WTC11 (cell line): ENCODE results near the gene CACNA1C. TPM values are rescaled to one million over a fixed set of nuclear protein-coding genes. Genes with fewer than 3 reads are reported as not detected.

Source experiments
- ATAC-seq: fragments of 200-7000 bp; cut with Tn5 transposase; 2 replicates; pipeline ENCODE4 v1.10.0; 2021; ENCODE audit warnings: mild to moderate bottlenecking, moderate library complexity
- CTCF ChIA-PET: fragments of 300-600 bp; sonication (Branson Sonifier 250); formaldehyde crosslinking; loops from one replicate; lab custom pipeline; 2021; ENCODE audit warnings: antibody characterized with exemption; lab: Charles Lee
- POLR2A ChIA-PET: fragments of 350-600 bp; sonication (Branson Sonifier 250); formaldehyde crosslinking; loops from one replicate; lab custom pipeline; 2021; ENCODE audit warnings: antibody characterized with exemption; lab: Charles Lee
- DNase-seq: peaks from one replicate; pipeline ENCODE4 v3.0.0; 2021; ENCODE audit warnings: low spot score
- H3K27ac Mint-ChIP-seq: 2 replicates; pipeline ENCODE4 v1.8.0; 2021; ENCODE audit warnings: mixed read lengths
- H3K27me3 Mint-ChIP-seq: 2 replicates; pipeline ENCODE4 v1.8.0; 2021; ENCODE audit warnings: low read depth, mild to moderate bottlenecking, moderate library complexity, mixed read lengths
- H3K36me3 Mint-ChIP-seq: 2 replicates; pipeline ENCODE4 v1.8.0; 2021; ENCODE audit warnings: mixed read lengths
- H3K4me1 Mint-ChIP-seq: 2 replicates; pipeline ENCODE4 v1.8.0; 2022; ENCODE audit warnings: mixed read lengths
- H3K4me3 Mint-ChIP-seq: 2 replicates; pipeline ENCODE4 v1.8.0; 2021; ENCODE audit warnings: mild to moderate bottlenecking, moderate library complexity, mixed read lengths
- H3K9me3 Mint-ChIP-seq: 2 replicates; pipeline ENCODE4 v1.8.0; 2021; ENCODE audit warnings: mixed read lengths
- AFF4 ChIP-seq: sonication (generic); formaldehyde crosslinking; IDR thresholded peaks from 2 replicates; pipeline ENCODE4 v1.8.1; 2023; ENCODE audit warnings: mild to moderate bottlenecking, missing genetic modification reagents, borderline replicate concordance
- EMX1 ChIP-seq: fragments of 250-450 bp; sonication (Bioruptor Pico); IDR thresholded peaks from 2 replicates; pipeline ENCODE4 v1.8.0; 2021; ENCODE audit warnings: mild to moderate bottlenecking
- HMGA2 ChIP-seq: fragments of 250-450 bp; sonication (Bioruptor Pico); IDR thresholded peaks from 2 replicates; pipeline ENCODE4 v1.4.0; 2021; ENCODE audit warnings: mild to moderate bottlenecking, moderate library complexity
- HMGXB4 ChIP-seq: sonication (generic); formaldehyde crosslinking; IDR thresholded peaks from 2 replicates; pipeline ENCODE4 v1.8.1; 2023; ENCODE audit warnings: mild to moderate bottlenecking, moderate library complexity, missing genetic modification reagents
- IRF1 ChIP-seq: sonication (generic); formaldehyde crosslinking; IDR thresholded peaks from 2 replicates; pipeline ENCODE4 v1.8.0; 2023; ENCODE audit warnings: missing genetic modification reagents
- KAT7 ChIP-seq: sonication (generic); formaldehyde crosslinking; IDR thresholded peaks from 2 replicates; pipeline ENCODE4 v1.8.1; 2023; ENCODE audit warnings: missing genetic modification reagents, mild to moderate bottlenecking, borderline replicate concordance
- NFYB ChIP-seq: sonication (generic); formaldehyde crosslinking; conservative IDR thresholded peaks from 2 replicates; pipeline ENCODE4 v1.8.0; 2022; ENCODE audit warnings: low read depth, missing genetic modification reagents
- ZBTB21 ChIP-seq: sonication (generic); formaldehyde crosslinking; IDR thresholded peaks from 2 replicates; pipeline ENCODE4 v1.8.1; 2023; ENCODE audit warnings: mild to moderate bottlenecking, missing genetic modification reagents, borderline replicate concordance
- ZNF219 ChIP-seq: sonication (generic); formaldehyde crosslinking; IDR thresholded peaks from 2 replicates; pipeline ENCODE4 v1.8.0; 2023; ENCODE audit warnings: missing genetic modification reagents, mild to moderate bottlenecking, borderline replicate concordance
- ZNF232 ChIP-seq: sonication (generic); formaldehyde crosslinking; IDR thresholded peaks from 2 replicates; pipeline ENCODE4 v1.8.0; 2022; ENCODE audit warnings: mild to moderate bottlenecking, missing genetic modification reagents
- ZSCAN18 ChIP-seq: fragments of 250-450 bp; sonication (Bioruptor Pico); IDR thresholded peaks from 2 replicates; pipeline ENCODE4 v2.1.2; 2022; ENCODE audit warnings: mild to moderate bottlenecking, moderate library complexity
- total RNA-seq: library from RNA; stranded (reverse); gene quantifications from 3 replicates; pipeline ENCODE4 v1.2.3, GENCODE V29; 2021
- TF ChIP-seq, protein P1 (sequence below): sonication (generic); formaldehyde crosslinking; IDR thresholded peaks from 2 replicates; pipeline ENCODE4 v1.8.0; 2022; ENCODE audit warnings: missing genetic modification reagents
- TF ChIP-seq, protein P2 (sequence below): sonication (generic); formaldehyde crosslinking; IDR thresholded peaks from 2 replicates; pipeline ENCODE4 v1.8.1; 2022; ENCODE audit warnings: low read depth, mild to moderate bottlenecking, moderate library complexity, missing genetic modification reagents, borderline replicate concordance
- TF ChIP-seq, protein P3 (sequence below): sonication (generic); formaldehyde crosslinking; IDR thresholded peaks from 2 replicates; pipeline ENCODE4 v1.8.1; 2022; ENCODE audit warnings: mild to moderate bottlenecking, moderate library complexity, missing genetic modification reagents
- TF ChIP-seq, protein P4 (sequence below): sonication (generic); formaldehyde crosslinking; IDR thresholded peaks from 2 replicates; pipeline ENCODE4 v1.8.1; 2023; ENCODE audit warnings: mild to moderate bottlenecking, missing genetic modification reagents

The CACNA1C gene
- total RNA-seq, 1 experiment from 2014 or later = 1.7 TPM

DNA sequence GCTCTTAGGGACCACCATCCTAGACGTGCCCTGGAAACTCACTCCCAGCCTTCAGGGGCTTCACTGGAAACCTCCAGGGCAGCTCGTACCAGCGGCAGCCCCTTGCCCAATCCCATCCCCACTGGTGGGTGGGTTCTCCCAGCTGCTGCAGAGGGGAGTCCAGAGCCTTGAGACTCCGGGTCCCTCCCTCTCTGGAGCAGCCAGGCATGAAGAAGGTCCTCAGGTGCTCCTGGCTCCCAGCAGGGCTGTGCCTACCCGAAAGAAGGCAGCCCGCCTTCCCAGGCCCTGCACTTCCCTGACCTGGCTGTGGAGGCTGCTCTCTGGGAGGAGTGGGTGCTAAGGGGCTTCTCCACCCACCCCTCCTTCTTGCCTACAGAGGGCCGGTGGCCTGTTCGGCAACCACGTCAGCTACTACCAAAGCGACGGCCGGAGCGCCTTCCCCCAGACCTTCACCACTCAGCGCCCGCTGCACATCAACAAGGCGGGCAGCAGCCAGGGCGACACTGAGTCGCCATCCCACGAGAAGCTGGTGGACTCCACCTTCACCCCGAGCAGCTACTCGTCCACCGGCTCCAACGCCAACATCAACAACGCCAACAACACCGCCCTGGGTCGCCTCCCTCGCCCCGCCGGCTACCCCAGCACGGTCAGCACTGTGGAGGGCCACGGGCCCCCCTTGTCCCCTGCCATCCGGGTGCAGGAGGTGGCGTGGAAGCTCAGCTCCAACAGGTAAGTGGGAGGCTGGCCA lies 626.5 kb downstream of the CACNA1C start (continued):
- TF ChIP-seq, protein P1, sequence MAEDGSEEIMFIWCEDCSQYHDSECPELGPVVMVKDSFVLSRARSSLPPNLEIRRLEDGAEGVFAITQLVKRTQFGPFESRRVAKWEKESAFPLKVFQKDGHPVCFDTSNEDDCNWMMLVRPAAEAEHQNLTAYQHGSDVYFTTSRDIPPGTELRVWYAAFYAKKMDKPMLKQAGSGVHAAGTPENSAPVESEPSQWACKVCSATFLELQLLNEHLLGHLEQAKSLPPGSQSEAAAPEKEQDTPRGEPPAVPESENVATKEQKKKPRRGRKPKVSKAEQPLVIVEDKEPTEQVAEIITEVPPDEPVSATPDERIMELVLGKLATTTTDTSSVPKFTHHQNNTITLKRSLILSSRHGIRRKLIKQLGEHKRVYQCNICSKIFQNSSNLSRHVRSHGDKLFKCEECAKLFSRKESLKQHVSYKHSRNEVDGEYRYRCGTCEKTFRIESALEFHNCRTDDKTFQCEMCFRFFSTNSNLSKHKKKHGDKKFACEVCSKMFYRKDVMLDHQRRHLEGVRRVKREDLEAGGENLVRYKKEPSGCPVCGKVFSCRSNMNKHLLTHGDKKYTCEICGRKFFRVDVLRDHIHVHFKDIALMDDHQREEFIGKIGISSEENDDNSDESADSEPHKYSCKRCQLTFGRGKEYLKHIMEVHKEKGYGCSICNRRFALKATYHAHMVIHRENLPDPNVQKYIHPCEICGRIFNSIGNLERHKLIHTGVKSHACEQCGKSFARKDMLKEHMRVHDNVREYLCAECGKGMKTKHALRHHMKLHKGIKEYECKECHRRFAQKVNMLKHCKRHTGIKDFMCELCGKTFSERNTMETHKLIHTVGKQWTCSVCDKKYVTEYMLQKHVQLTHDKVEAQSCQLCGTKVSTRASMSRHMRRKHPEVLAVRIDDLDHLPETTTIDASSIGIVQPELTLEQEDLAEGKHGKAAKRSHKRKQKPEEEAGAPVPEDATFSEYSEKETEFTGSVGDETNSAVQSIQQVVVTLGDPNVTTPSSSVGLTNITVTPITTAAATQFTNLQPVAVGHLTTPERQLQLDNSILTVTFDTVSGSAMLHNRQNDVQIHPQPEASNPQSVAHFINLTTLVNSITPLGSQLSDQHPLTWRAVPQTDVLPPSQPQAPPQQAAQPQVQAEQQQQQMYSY (CRISPR knock-in tag) = no peak
- TF ChIP-seq, all 79 proteins: peak for 0

DNA sequence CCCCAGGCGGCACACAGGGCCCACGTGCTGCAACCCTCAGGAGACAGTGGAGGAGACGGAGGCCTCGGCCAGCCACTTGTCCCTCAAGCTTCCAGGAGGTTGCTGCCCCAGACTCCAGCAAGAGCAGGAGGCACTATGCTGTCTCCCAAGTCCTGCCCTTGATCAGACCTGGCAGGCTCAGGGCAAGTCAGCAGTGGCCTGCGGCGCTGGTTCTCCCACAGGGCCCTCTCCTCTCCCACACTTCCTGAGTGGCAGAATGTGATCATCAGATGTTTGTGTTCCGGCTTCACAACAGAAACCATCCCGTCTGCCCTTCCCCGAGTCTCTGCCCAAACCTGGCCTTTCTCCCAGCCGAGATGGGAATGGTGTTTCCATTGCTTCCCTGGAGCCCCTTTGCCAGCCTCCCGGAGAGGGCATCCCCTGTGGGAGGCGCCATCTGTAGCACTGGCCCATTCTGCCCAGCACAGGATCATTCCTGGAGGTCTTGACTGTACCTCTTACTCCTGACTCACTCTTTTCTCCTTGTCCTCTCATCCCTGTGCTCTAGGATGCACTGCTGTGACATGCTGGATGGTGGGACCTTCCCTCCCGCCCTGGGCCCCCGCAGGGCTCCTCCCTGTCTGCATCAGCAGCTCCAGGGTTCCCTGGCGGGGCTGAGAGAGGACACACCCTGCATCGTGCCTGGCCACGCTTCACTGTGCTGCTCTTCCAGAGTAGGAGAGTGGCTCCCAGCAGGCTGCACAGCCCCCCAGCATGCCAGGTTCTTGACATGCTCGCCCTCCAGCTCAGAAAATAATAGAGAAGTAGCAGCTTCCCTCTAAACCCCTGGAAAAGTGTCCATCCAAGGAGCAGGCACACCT lies 627.3 kb downstream of the CACNA1C start:
- Mint-ChIP-seq H3K36me3 (no peaks in the 10 kb centered on the region; the same call in 1 of the 2 replicates), H3K27ac (no peak overlapping the region), H3K4me1 (peaks cover 20% of the 10 kb centered on the region), H3K27me3 (no peaks in the 10 kb centered on the region), H3K4me3 (no peak overlapping the region), H3K9me3 (peaks cover 3% of the 10 kb centered on the region)
- ChIA-PET POLR2A (no interaction called here), CTCF (interaction anchor here (1.3 to 1.4 kb wide), 2 partner anchors 11 to 104 kb away, joined by 3 to 4 read pairs; no protein-coding TSS in a partner anchor)
- DNase-seq = no peak
- no peak for ATAC-seq
- TF ChIP-seq IRF1 (CRISPR knock-in tag) = no peak
- TF ChIP-seq AFF4 (CRISPR knock-in tag) = no peak
- TF ChIP-seq ZSCAN18 (CRISPR knock-in tag) = no peak
- no peak for TF ChIP-seq ZNF232 (CRISPR knock-in tag)
- TF ChIP-seq HMGA2 = no peak
- TF ChIP-seq, protein P2, sequence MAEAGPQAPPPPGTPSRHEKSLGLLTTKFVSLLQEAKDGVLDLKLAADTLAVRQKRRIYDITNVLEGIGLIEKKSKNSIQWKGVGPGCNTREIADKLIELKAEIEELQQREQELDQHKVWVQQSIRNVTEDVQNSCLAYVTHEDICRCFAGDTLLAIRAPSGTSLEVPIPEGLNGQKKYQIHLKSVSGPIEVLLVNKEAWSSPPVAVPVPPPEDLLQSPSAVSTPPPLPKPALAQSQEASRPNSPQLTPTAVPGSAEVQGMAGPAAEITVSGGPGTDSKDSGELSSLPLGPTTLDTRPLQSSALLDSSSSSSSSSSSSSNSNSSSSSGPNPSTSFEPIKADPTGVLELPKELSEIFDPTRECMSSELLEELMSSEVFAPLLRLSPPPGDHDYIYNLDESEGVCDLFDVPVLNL (CRISPR knock-in tag) = no peak
- TF ChIP-seq ZBTB21 (CRISPR knock-in tag) = no peak
- TF ChIP-seq HMGXB4 = no peak
- TF ChIP-seq, protein P3, sequence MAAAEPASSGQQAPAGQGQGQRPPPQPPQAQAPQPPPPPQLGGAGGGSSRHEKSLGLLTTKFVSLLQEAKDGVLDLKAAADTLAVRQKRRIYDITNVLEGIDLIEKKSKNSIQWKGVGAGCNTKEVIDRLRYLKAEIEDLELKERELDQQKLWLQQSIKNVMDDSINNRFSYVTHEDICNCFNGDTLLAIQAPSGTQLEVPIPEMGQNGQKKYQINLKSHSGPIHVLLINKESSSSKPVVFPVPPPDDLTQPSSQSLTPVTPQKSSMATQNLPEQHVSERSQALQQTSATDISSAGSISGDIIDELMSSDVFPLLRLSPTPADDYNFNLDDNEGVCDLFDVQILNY (CRISPR knock-in tag) = no peak
- TF ChIP-seq, protein P4, sequence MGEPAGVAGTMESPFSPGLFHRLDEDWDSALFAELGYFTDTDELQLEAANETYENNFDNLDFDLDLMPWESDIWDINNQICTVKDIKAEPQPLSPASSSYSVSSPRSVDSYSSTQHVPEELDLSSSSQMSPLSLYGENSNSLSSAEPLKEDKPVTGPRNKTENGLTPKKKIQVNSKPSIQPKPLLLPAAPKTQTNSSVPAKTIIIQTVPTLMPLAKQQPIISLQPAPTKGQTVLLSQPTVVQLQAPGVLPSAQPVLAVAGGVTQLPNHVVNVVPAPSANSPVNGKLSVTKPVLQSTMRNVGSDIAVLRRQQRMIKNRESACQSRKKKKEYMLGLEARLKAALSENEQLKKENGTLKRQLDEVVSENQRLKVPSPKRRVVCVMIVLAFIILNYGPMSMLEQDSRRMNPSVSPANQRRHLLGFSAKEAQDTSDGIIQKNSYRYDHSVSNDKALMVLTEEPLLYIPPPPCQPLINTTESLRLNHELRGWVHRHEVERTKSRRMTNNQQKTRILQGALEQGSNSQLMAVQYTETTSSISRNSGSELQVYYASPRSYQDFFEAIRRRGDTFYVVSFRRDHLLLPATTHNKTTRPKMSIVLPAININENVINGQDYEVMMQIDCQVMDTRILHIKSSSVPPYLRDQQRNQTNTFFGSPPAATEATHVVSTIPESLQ (CRISPR knock-in tag) = no peak
- TF ChIP-seq EMX1 (CRISPR knock-in tag) = no peak
- no peak for TF ChIP-seq ZNF219 (CRISPR knock-in tag)
- no peak for TF ChIP-seq KAT7
- no peak for TF ChIP-seq NFYB
